HEK293 (cell line): ENCODE data around the gene CABLES2.

ENCODE experiments used
- CTCF ChIA-PET: fragments of 350-600 bp; formaldehyde crosslinking; extraction: SDS; loops from one replicate; lab custom pipeline; 2021; ENCODE audit warnings: antibody characterized with exemption; lab: Yijun Ruan, JAX
- POLR2A ChIA-PET: fragments of 300-600 bp; formaldehyde crosslinking; extraction: SDS; loops from one replicate; lab custom pipeline; 2020; ENCODE audit warnings: antibody characterized with exemption, inconsistent platforms; lab: Yijun Ruan, JAX
- H3K27ac ChIP-seq: fragments of 200-500 bp; sonication (Bioruptor generic); 2 replicates; pipeline ENCODE4 v1.5.1; 2014; ENCODE audit warnings: low read depth, low read length, control low read depth, inconsistent platforms; ENCODE audit errors: extremely low read depth
- H3K36me3 ChIP-seq, 2 experiments: fragments of 200-500 bp in 1 of 2; sonication (Bioruptor generic) in 1 of 2; 1 replicate in 1 of 2; 2 replicates in 1 of 2; pipeline ENCODE4 v1.5.1; 2014 to 2017; ENCODE audit warnings: inconsistent platforms in 2 of 2, low read length in 2 of 2; ENCODE audit not compliant: control insufficient read depth in 2 of 2, insufficient read depth in 1 of 2
- H3K4me1 ChIP-seq: fragments of 200-500 bp; sonication (Bioruptor generic); 2 replicates; pipeline ENCODE4 v1.5.1; 2014; ENCODE audit warnings: mild to moderate bottlenecking, low read length, inconsistent platforms; ENCODE audit not compliant: control insufficient read depth, insufficient read depth
- H3K4me3 ChIP-seq: 2 replicates; pipeline ENCODE4 v1.5.1; 2011; ENCODE audit warnings: low read depth, mild to moderate bottlenecking, control low read depth, low read length, moderate library complexity
- H3K9me3 ChIP-seq: fragments of 200-500 bp; sonication (Bioruptor generic); 2 replicates; pipeline ENCODE4 v1.5.1; 2014; ENCODE audit warnings: low read depth, low read length, inconsistent platforms; ENCODE audit not compliant: control insufficient read depth, insufficient read depth
- CTCF ChIP-seq: fragments of 450-650 bp; formaldehyde crosslinking; IDR thresholded peaks from 2 replicates; pipeline ENCODE4 v1.5.1; 2016; ENCODE audit warnings: missing biosample characterization, missing genetic modification characterization
- EGR2 ChIP-seq: fragments of 450-650 bp; formaldehyde crosslinking; IDR thresholded peaks from 2 replicates; pipeline ENCODE4 v1.5.1; 2016; ENCODE audit warnings: low read depth, missing biosample characterization, missing genetic modification characterization
- GLI2 ChIP-seq: fragments of 450-650 bp; formaldehyde crosslinking; IDR thresholded peaks from 2 replicates; pipeline ENCODE4; 2017; ENCODE audit warnings: missing biosample characterization, missing genetic modification characterization, low read depth, borderline replicate concordance
- GLIS2 ChIP-seq: fragments of 450-650 bp; formaldehyde crosslinking; IDR thresholded peaks from 2 replicates; pipeline ENCODE4 v1.5.1; 2016; ENCODE audit warnings: missing biosample characterization, missing genetic modification characterization
- HIC1 ChIP-seq: fragments of 450-650 bp; formaldehyde crosslinking; IDR thresholded peaks from 2 replicates; pipeline ENCODE4 v1.5.1; 2016; ENCODE audit warnings: missing biosample characterization, missing genetic modification characterization
- KLF7 ChIP-seq: fragments of 450-650 bp; formaldehyde crosslinking; IDR thresholded peaks from 2 replicates; pipeline ENCODE4 v1.5.1; 2016; ENCODE audit warnings: missing biosample characterization, missing genetic modification characterization, borderline replicate concordance
- ZBTB20 ChIP-seq: fragments of 450-650 bp; formaldehyde crosslinking; IDR thresholded peaks from 2 replicates; pipeline ENCODE4 v1.5.1; 2016; ENCODE audit warnings: missing biosample characterization, missing genetic modification characterization
- ZBTB6 ChIP-seq: fragments of 450-650 bp; formaldehyde crosslinking; IDR thresholded peaks from 2 replicates; pipeline ENCODE4 v1.5.1; 2017; ENCODE audit warnings: missing biosample characterization, missing genetic modification characterization
- ZBTB8A ChIP-seq: fragments of 450-650 bp; formaldehyde crosslinking; IDR thresholded peaks from 2 replicates; pipeline ENCODE4 v1.5.1; 2016; ENCODE audit warnings: missing biosample characterization, missing genetic modification characterization
- ZNF121 ChIP-seq: fragments of 450-650 bp; formaldehyde crosslinking; IDR thresholded peaks from 2 replicates; pipeline ENCODE4 v1.5.1; 2016; ENCODE audit warnings: missing biosample characterization, missing genetic modification characterization
- ZNF169 ChIP-seq: fragments of 450-650 bp; formaldehyde crosslinking; IDR thresholded peaks from 2 replicates; pipeline ENCODE4 v1.5.1; 2016; ENCODE audit warnings: missing biosample characterization, missing genetic modification characterization
- ZNF274 ChIP-seq, 2 experiments: fragments of 200-500 bp in 1 of 2; fragments of 450-650 bp in 1 of 2; sonication (Bioruptor generic) in 1 of 2; formaldehyde crosslinking in 1 of 2; IDR thresholded peaks; 2 replicates each; pipeline versions ENCODE4 v1.5.1 to v1.6.1; 2014 to 2016; ENCODE audit warnings: borderline replicate concordance in 1 of 2, inconsistent platforms in 1 of 2, low read length in 1 of 2, missing biosample characterization in 1 of 2, missing genetic modification characterization in 1 of 2
- ZNF292 ChIP-seq: fragments of 450-650 bp; formaldehyde crosslinking; IDR thresholded peaks from 2 replicates; pipeline ENCODE4 v1.5.1; 2016; ENCODE audit warnings: low read depth, missing biosample characterization, missing genetic modification characterization, borderline replicate concordance
- ZNF610 ChIP-seq: fragments of 450-650 bp; formaldehyde crosslinking; IDR thresholded peaks from 2 replicates; pipeline ENCODE4 v1.5.1; 2016; ENCODE audit warnings: missing biosample characterization, missing genetic modification characterization, borderline replicate concordance
- ZNF626 ChIP-seq: fragments of 450-650 bp; sonication (Bioruptor Pico); formaldehyde crosslinking; IDR thresholded peaks from 2 replicates; pipeline ENCODE4 v1.5.1; 2018; ENCODE audit warnings: missing biosample characterization, missing genetic modification characterization, inconsistent platforms

The CABLES2 gene

GRCh38 chr20:62396367-62397239, 10.5 kb downstream of the CABLES2 start:
- no peaks in the 10 kb centered on the region for H3K4me1 ChIP-seq
- POLR2A ChIA-PET: no interaction called here
- no peak overlapping the region for H3K27ac ChIP-seq
- H3K4me3 ChIP-seq: no peak overlapping the region
- CTCF ChIA-PET: no interaction called here
- TF ChIP-seq ZBTB6: no peak
- no peak for TF ChIP-seq KLF7 (tag by site-specific recombination)
- TF ChIP-seq HIC1 (tag by site-specific recombination): peak; percentile 78
- no peak for TF ChIP-seq ZBTB8A (tag by site-specific recombination)
- TF ChIP-seq GLIS2 (tag by site-specific recombination): 0 out of 2 replicates have a peak, but pooled peaks have one; percentile 20
- peaks cover 0 to 46% of the 10 kb centered on the region in 2 experiments; a peak in 2 of 3 replicates for H3K36me3 ChIP-seq
- no peaks in the 10 kb centered on the region for H3K9me3 ChIP-seq

- H3K27ac ChIP-seq: no peak overlapping the region
- CTCF ChIA-PET: interaction anchor here (2.1 kb wide), 1 partner anchor 14 kb away, joined by 5 read pairs; no protein-coding TSS in a partner anchor
- no peaks in the 10 kb centered on the region for H3K9me3 ChIP-seq
- H3K4me3 ChIP-seq: no peak overlapping the region
- no peaks in the 10 kb centered on the region for H3K4me1 ChIP-seq
- H3K36me3 ChIP-seq: peaks cover 0 to 47% of the 10 kb centered on the region in 2 experiments; a peak in 2 of 3 replicates
- POLR2A ChIA-PET: interaction anchor here (1.2 kb wide), 1 partner anchor 9 kb away, joined by 8 read pairs; the partner anchor contains the start of gene RPS21
- 0 out of 2 replicates have a peak, but pooled peaks have one; percentile 8 for TF ChIP-seq EGR2 (tag by site-specific recombination)
- TF ChIP-seq ZNF626: no peak
- TF ChIP-seq CTCF: peak; percentile 41; the same call in 1 of the 2 replicates
- TF ChIP-seq, all 188 proteins: peak for 2
Measured at GRCh38 chr20:62395311-62396242, 11.5 kb downstream of the CABLES2 start.

- Histone ChIP-seq H3K4me1 (no peaks in the 10 kb centered on the region), H3K36me3 (peaks cover 0 to 58% of the 10 kb centered on the region in 2 experiments; a peak in 2 of 3 replicates), H3K4me3 (no peak overlapping the region), H3K27ac (no peak overlapping the region), H3K9me3 (no peaks in the 10 kb centered on the region)
- CTCF ChIA-PET: interaction anchor here (0.7 to 2.1 kb wide), 2 partner anchors 15 to 96 kb away, joined by 3 to 5 read pairs; no protein-coding TSS in a partner anchor
- POLR2A ChIA-PET: interaction anchor here (1.2 kb wide), 1 partner anchor 8 kb away, joined by 8 read pairs; the partner anchor contains the start of gene RPS21
- TF ChIP-seq ZNF121 (no peak), ZNF292 (no peak), ZNF274 (IDR thresholded peaks at IDR 0.05; ENCODE audit: low read length) (no peak), ZNF274 (tag by site-specific recombination; IDR thresholded peaks at IDR 0.05; ENCODE audit: borderline replicate concordance) (no peak), ZBTB20 (tag by site-specific recombination) (no peak), ZNF610 (tag by site-specific recombination) (no peak), ZNF169 (no peak), GLI2 (tag by site-specific recombination) (no peak)
Measured at GRCh38 chr20:62394248-62395245, 12.5 kb downstream of the CABLES2 start.
